Esophagus muscularis mucosa (tissue), 4 donors: ENCODE measurements around the gene IMPA2. TPM values are rescaled to one million over a fixed set of nuclear protein-coding genes. Genes with fewer than 3 reads are reported as not detected.
A peak's percentile ranks its signal among the peaks of the same experiment; 100 is the strongest.
"Not testable (repeated sequence)": the region's sequence is repeated elsewhere in the genome, so short reads cannot be mapped to it uniquely, and the experiment has no call there.

ENCODE experiments used
- DNase-seq: peaks from one replicate; pipeline ENCODE4 v3.0.0-alpha.2; 2017; ENCODE audit errors: extremely low spot score
- H3K27ac ChIP-seq, 4 donors: fragments of 200-600 bp; sonication (generic); replicated peaks in 1 of 4; 1 replicate in 3 of 4; 2 replicates in 1 of 4; pipeline ENCODE4 v1.5.1; 2016 to 2019; ENCODE audit warnings: mild to moderate bottlenecking in 1 of 4
- H3K27me3 ChIP-seq, 4 donors: fragments of 200-600 bp; sonication (generic); one replicate each; pipeline versions ENCODE4 v1.5.1 to v1.6.0; 2016 to 2019
- H3K36me3 ChIP-seq, 4 donors: fragments of 200-600 bp; sonication (generic); one replicate each; pipeline ENCODE4 v1.5.1; 2016 to 2019
- H3K4me1 ChIP-seq, 4 donors: fragments of 200-600 bp; sonication (generic); one replicate each; pipeline ENCODE4 v1.5.1; 2016 to 2019
- H3K4me3 ChIP-seq, 4 donors: fragments of 200-600 bp; sonication (generic); 1 replicate in 2 of 4; 2 replicates in 2 of 4; pipeline ENCODE4 v1.5.1; 2016 to 2019; ENCODE audit warnings: mild to moderate bottlenecking in 4 of 4, moderate library complexity in 1 of 4
- H3K9me3 ChIP-seq, 4 donors: fragments of 200-600 bp; sonication (generic); 1 replicate in 3 of 4; 2 replicates in 1 of 4; pipeline ENCODE4 v1.5.1; 2016 to 2019
- CTCF ChIP-seq, 3 experiments: fragments of 200-600 bp in 2 of 3; fragments of 450-650 bp in 1 of 3; sonication (generic) in 2 of 3; IDR thresholded peaks; one replicate each; pipeline ENCODE4 v1.5.1; 2017 to 2019; ENCODE audit warnings: antibody characterized with exemption in 3 of 3, mild to moderate bottlenecking in 2 of 3, moderate library complexity in 1 of 3
- EP300 ChIP-seq: sonication (generic); formaldehyde crosslinking; IDR thresholded peaks from one replicate; pipeline ENCODE4 v1.6.1; 2017; ENCODE audit warnings: antibody characterized with exemption
- POLR2A ChIP-seq: fragments of 450-650 bp; IDR thresholded peaks from one replicate; pipeline ENCODE4 v1.6.1; 2017; ENCODE audit warnings: antibody characterized with exemption, moderate library complexity, mild to moderate bottlenecking, low read depth
- POLR2AphosphoS5 ChIP-seq, 2 donors: sonication (generic); formaldehyde crosslinking; IDR thresholded peaks; one replicate each; pipeline ENCODE4 v1.6.1; 2017; ENCODE audit warnings: antibody characterized with exemption in 2 of 2
- WGBS: methylation state at CpG from one replicate; pipeline ENCODE4 v1.1.5; 2018; 5-methylcytosine and 5-hydroxymethylcytosine counted together
- intact Hi-C: fragments of 100-400 bp; cut with DNase I; formaldehyde crosslinking; loops from one replicate; pipeline ENCODE4 v1.15.1; 2023
- total RNA-seq, 4 donors: library from RNA; depleted of rRNA; stranded (reverse); fragments of >200 nt; gene quantifications; one replicate each; pipeline versions ENCODE4 v1.1.0 to v1.2.1, GENCODE V29; 2016

IMPA2 gene
- total RNA-seq, 4 donors from 2014 or later = 90.1 to 317 (median 165) TPM

GRCh38 chr18:11943551-11943950 is 37.8 kb upstream of the IMPA2 start:
- WGBS = 95% methylated on average over 3 of the region's 6 CpGs
- H3K27me3 ChIP-seq = no peaks in the 10 kb centered on the region
- no peak overlapping the region for H3K27ac ChIP-seq
- no peak for DNase-seq
- H3K4me3 ChIP-seq = no peak overlapping the region
- H3K4me1 ChIP-seq = peaks cover 14 to 28% (median 27%) of the 10 kb centered on the region in 4 donors
- intact Hi-C loops = no loop called here
- no peaks in the 10 kb centered on the region for H3K9me3 ChIP-seq
- TF ChIP-seq POLR2A = no peak
- TF ChIP-seq EP300 = no peak
- no peak for TF ChIP-seq CTCF (IDR thresholded peaks at IDR 0.05)
- no peaks in the 10 kb centered on the region for H3K36me3 ChIP-seq

GRCh38 chr18:11944252-11944651 is 37.1 kb upstream of the IMPA2 start:
- Histone ChIP-seq H3K27me3 (no peaks in the 10 kb centered on the region), H3K36me3 (no peaks in the 10 kb centered on the region), H3K4me1 (peaks cover 17 to 35% (median 34%) of the 10 kb centered on the region in 4 donors), H3K4me3 (no peak overlapping the region), H3K9me3 (no peaks in the 10 kb centered on the region), H3K27ac (no peak overlapping the region)
- WGBS = 97% methylated on average over 4 of the region's 4 CpGs
- intact Hi-C loops = no loop called here
- no peak for TF ChIP-seq EP300
- no peak for TF ChIP-seq POLR2AphosphoS5 (IDR thresholded peaks at IDR 0.05)
- no peak for TF ChIP-seq POLR2A
- no peak for TF ChIP-seq CTCF (IDR thresholded peaks at IDR 0.05)
- DNase-seq = no peak

- intact Hi-C loops = no loop called here
- Histone ChIP-seq H3K9me3 (no peaks in the 10 kb centered on the region), H3K27ac (no peak overlapping the region), H3K4me3 (no peak overlapping the region), H3K36me3 (no peaks in the 10 kb centered on the region), H3K27me3 (no peaks in the 10 kb centered on the region), H3K4me1 (peaks cover 17 to 40% (median 40%) of the 10 kb centered on the region in 4 donors)
- 84% methylated on average over 5 of the region's 5 CpGs for WGBS
- no peak for DNase-seq
- TF ChIP-seq POLR2AphosphoS5 (IDR thresholded peaks at IDR 0.05) = no peak
- no peak for TF ChIP-seq POLR2A
- TF ChIP-seq CTCF (IDR thresholded peaks at IDR 0.05) = no peak
- TF ChIP-seq EP300 = no peak
Observed at GRCh38 chr18:11944786-11945185, 36.5 kb upstream of the IMPA2 start.

- H3K36me3 ChIP-seq, H3K9me3 ChIP-seq, intact Hi-C loops, H3K4me3 ChIP-seq, DNase-seq, H3K27me3 ChIP-seq: not testable (repeated sequence)
- 87% methylated on average over 22 of the region's 22 CpGs for WGBS
- peaks cover 17 to 53% (median 48%) of the 10 kb centered on the region in 4 donors for H3K4me1 ChIP-seq
- H3K27ac ChIP-seq = peak overlapping the region; percentile 89 to 95 (median 95)
Observed at GRCh38 chr18:11945834-11946659, 35.3 kb upstream of the IMPA2 start.

GRCh38 chr18:11946756-11947155 is 34.6 kb upstream of the IMPA2 start:
- H3K27me3 ChIP-seq = no peaks in the 10 kb centered on the region
- TF ChIP-seq CTCF (IDR thresholded peaks at IDR 0.05) = no peak
- TF ChIP-seq EP300 = no peak
- no peak for TF ChIP-seq POLR2A
- TF ChIP-seq POLR2AphosphoS5 (IDR thresholded peaks at IDR 0.05) = no peak
- peak overlapping the region; percentile 57 to 67 (median 62) for H3K4me3 ChIP-seq
- intact Hi-C loops = loop anchor here (1.0 kb wide), 1 partner anchor 35 kb away; the partner anchor contains the start of gene IMPA2
- H3K27ac ChIP-seq = peak overlapping the region; percentile 89 to 95 (median 95)
- 17% methylated on average over 3 of the region's 3 CpGs for WGBS
- no peak for DNase-seq
- H3K36me3 ChIP-seq = no peaks in the 10 kb centered on the region
- H3K9me3 ChIP-seq = no peaks in the 10 kb centered on the region
- peaks cover 17 to 60% (median 52%) of the 10 kb centered on the region in 4 donors for H3K4me1 ChIP-seq
